ENCODE measurements around the gene VDAC2. TPM values are rescaled to one million over a fixed set of nuclear protein-coding genes. Genes with fewer than 3 reads are reported as not detected.

The VDAC2 gene
- total RNA-seq, 1 donor from 2014 or later = 236 TPM

GRCh38 chr10:75223507-75223906, 12.9 kb downstream of the VDAC2 start:
- Histone ChIP-seq H3K4me3 (ENCODE audit: low read length in 3 of 3) (no peak overlapping the region), H3K9me3 (ENCODE audit: control insufficient read depth in 3 of 3, low read length in 3 of 3) (no peaks in the 10 kb centered on the region), H3K4me1 (ENCODE audit: control insufficient read depth in 3 of 3, insufficient read depth in 3 of 3, low read length in 3 of 3) (peaks cover 52 to 56% (median 53%) of the 10 kb centered on the region in 3 donors), H3K9ac (ENCODE audit: low read depth in 1 of 3, low read length in 3 of 3) (peak overlapping the region in 2 of 3 donors; percentile 2 to 45), H3K27ac (ENCODE audit: low read depth, low read length) (no peak overlapping the region), H3K36me3 (ENCODE audit: control insufficient read depth in 3 of 3, insufficient read depth in 3 of 3, low read length in 3 of 3) (peaks cover 34 to 61% (median 42%) of the 10 kb centered on the region in 3 donors), H3K27me3 (ENCODE audit: control insufficient read depth in 3 of 3, insufficient read depth in 3 of 3, low read length in 3 of 3) (no peaks in the 10 kb centered on the region)

GRCh38 chr10:75226095-75226494, 15.5 kb downstream of the VDAC2 start:
- Histone ChIP-seq H3K4me1 (ENCODE audit: control insufficient read depth in 3 of 3, insufficient read depth in 3 of 3, low read length in 3 of 3) (peaks cover 55 to 62% (median 57%) of the 10 kb centered on the region in 3 donors), H3K27ac (ENCODE audit: low read depth, low read length) (peak overlapping the region; percentile 65), H3K9ac (ENCODE audit: low read depth in 1 of 3, low read length in 3 of 3) (peak overlapping the region in 1 of 3 donors; percentile 2), H3K9me3 (ENCODE audit: control insufficient read depth in 3 of 3, low read length in 3 of 3) (no peaks in the 10 kb centered on the region), H3K4me3 (ENCODE audit: low read length in 3 of 3) (no peak overlapping the region), H3K36me3 (ENCODE audit: control insufficient read depth in 3 of 3, insufficient read depth in 3 of 3, low read length in 3 of 3) (peaks cover 17 to 53% (median 34%) of the 10 kb centered on the region in 3 donors), H3K27me3 (ENCODE audit: control insufficient read depth in 3 of 3, insufficient read depth in 3 of 3, low read length in 3 of 3) (no peaks in the 10 kb centered on the region)

GRCh38 chr10:75226656-75227055, 16.1 kb downstream of the VDAC2 start:
- H3K9me3 ChIP-seq (ENCODE audit: control insufficient read depth in 3 of 3, low read length in 3 of 3) = no peaks in the 10 kb centered on the region
- H3K27me3 ChIP-seq (ENCODE audit: control insufficient read depth in 3 of 3, insufficient read depth in 3 of 3, low read length in 3 of 3) = no peaks in the 10 kb centered on the region
- H3K9ac ChIP-seq (ENCODE audit: low read depth in 1 of 3, low read length in 3 of 3) = peak overlapping the region; percentile 26 to 42 (median 40)
- H3K36me3 ChIP-seq (ENCODE audit: control insufficient read depth in 3 of 3, insufficient read depth in 3 of 3, low read length in 3 of 3) = peaks cover 23 to 53% (median 35%) of the 10 kb centered on the region in 3 donors
- H3K27ac ChIP-seq (ENCODE audit: low read depth, low read length) = peak overlapping the region; percentile 65
- no peak overlapping the region for H3K4me3 ChIP-seq (ENCODE audit: low read length in 3 of 3)
- peaks cover 55 to 62% (median 57%) of the 10 kb centered on the region in 3 donors for H3K4me1 ChIP-seq (ENCODE audit: control insufficient read depth in 3 of 3, insufficient read depth in 3 of 3, low read length in 3 of 3)

GRCh38 chr10:75228278-75228677, 17.7 kb downstream of the VDAC2 start:
- Histone ChIP-seq H3K9me3 (ENCODE audit: control insufficient read depth in 3 of 3, low read length in 3 of 3) (no peaks in the 10 kb centered on the region), H3K27ac (ENCODE audit: low read depth, low read length) (peak overlapping the region; percentile 5), H3K4me3 (ENCODE audit: low read length in 3 of 3) (no peak overlapping the region), H3K27me3 (ENCODE audit: control insufficient read depth in 3 of 3, insufficient read depth in 3 of 3, low read length in 3 of 3) (no peaks in the 10 kb centered on the region), H3K9ac (ENCODE audit: low read depth in 1 of 3, low read length in 3 of 3) (no peak overlapping the region), H3K36me3 (ENCODE audit: control insufficient read depth in 3 of 3, insufficient read depth in 3 of 3, low read length in 3 of 3) (peaks cover 26 to 46% (median 28%) of the 10 kb centered on the region in 3 donors), H3K4me1 (ENCODE audit: control insufficient read depth in 3 of 3, insufficient read depth in 3 of 3, low read length in 3 of 3) (peaks cover 53 to 60% (median 54%) of the 10 kb centered on the region in 3 donors)

- H3K27me3 ChIP-seq (ENCODE audit: control insufficient read depth in 3 of 3, insufficient read depth in 3 of 3, low read length in 3 of 3) = no peaks in the 10 kb centered on the region
- H3K27ac ChIP-seq (ENCODE audit: low read depth, low read length) = peak overlapping the region; percentile 5
- no peaks in the 10 kb centered on the region for H3K9me3 ChIP-seq (ENCODE audit: control insufficient read depth in 3 of 3, low read length in 3 of 3)
- H3K4me3 ChIP-seq (ENCODE audit: low read length in 3 of 3) = no peak overlapping the region
- H3K36me3 ChIP-seq (ENCODE audit: control insufficient read depth in 3 of 3, insufficient read depth in 3 of 3, low read length in 3 of 3) = peaks cover 21 to 41% (median 23%) of the 10 kb centered on the region in 3 donors
- H3K9ac ChIP-seq (ENCODE audit: low read depth in 1 of 3, low read length in 3 of 3) = peak overlapping the region in 1 of 3 donors; percentile 20
- peaks cover 50 to 54% (median 52%) of the 10 kb centered on the region in 3 donors for H3K4me1 ChIP-seq (ENCODE audit: control insufficient read depth in 3 of 3, insufficient read depth in 3 of 3, low read length in 3 of 3)
These were observed 18.2 kb downstream of the VDAC2 start for GRCh38 chr10:75228834-75229233.

- H3K27me3 ChIP-seq (ENCODE audit: control insufficient read depth in 3 of 3, insufficient read depth in 3 of 3, low read length in 3 of 3) = no peaks in the 10 kb centered on the region
- peaks cover 17 to 33% (median 19%) of the 10 kb centered on the region in 3 donors for H3K36me3 ChIP-seq (ENCODE audit: control insufficient read depth in 3 of 3, insufficient read depth in 3 of 3, low read length in 3 of 3)
- H3K4me1 ChIP-seq (ENCODE audit: control insufficient read depth in 3 of 3, insufficient read depth in 3 of 3, low read length in 3 of 3) = peaks cover 47 to 50% (median 50%) of the 10 kb centered on the region in 3 donors
- no peak overlapping the region for H3K9ac ChIP-seq (ENCODE audit: low read depth in 1 of 3, low read length in 3 of 3)
- H3K27ac ChIP-seq (ENCODE audit: low read depth, low read length) = no peak overlapping the region
- H3K9me3 ChIP-seq (ENCODE audit: control insufficient read depth in 3 of 3, low read length in 3 of 3) = no peaks in the 10 kb centered on the region
- no peak overlapping the region for H3K4me3 ChIP-seq (ENCODE audit: low read length in 3 of 3)
These were observed 19.4 kb downstream of the VDAC2 start for GRCh38 chr10:75229971-75230370.

- peaks cover 17 to 31% (median 19%) of the 10 kb centered on the region in 3 donors for H3K36me3 ChIP-seq (ENCODE audit: control insufficient read depth in 3 of 3, insufficient read depth in 3 of 3, low read length in 3 of 3)
- no peaks in the 10 kb centered on the region for H3K27me3 ChIP-seq (ENCODE audit: control insufficient read depth in 3 of 3, insufficient read depth in 3 of 3, low read length in 3 of 3)
- no peaks in the 10 kb centered on the region for H3K9me3 ChIP-seq (ENCODE audit: control insufficient read depth in 3 of 3, low read length in 3 of 3)
- H3K4me3 ChIP-seq (ENCODE audit: low read length in 3 of 3) = no peak overlapping the region
- no peak overlapping the region for H3K27ac ChIP-seq (ENCODE audit: low read depth, low read length)
- no peak overlapping the region for H3K9ac ChIP-seq (ENCODE audit: low read depth in 1 of 3, low read length in 3 of 3)
- H3K4me1 ChIP-seq (ENCODE audit: control insufficient read depth in 3 of 3, insufficient read depth in 3 of 3, low read length in 3 of 3) = peaks cover 45 to 49% (median 49%) of the 10 kb centered on the region in 3 donors
These were observed 20.0 kb downstream of the VDAC2 start for GRCh38 chr10:75230600-75231038.

- Histone ChIP-seq H3K9me3 (ENCODE audit: control insufficient read depth in 3 of 3, low read length in 3 of 3) (no peaks in the 10 kb centered on the region), H3K27me3 (ENCODE audit: control insufficient read depth in 3 of 3, insufficient read depth in 3 of 3, low read length in 3 of 3) (no peaks in the 10 kb centered on the region), H3K27ac (ENCODE audit: low read depth, low read length) (no peak overlapping the region), H3K4me1 (ENCODE audit: control insufficient read depth in 3 of 3, insufficient read depth in 3 of 3, low read length in 3 of 3) (peaks cover 36 to 41% (median 38%) of the 10 kb centered on the region in 3 donors), H3K9ac (ENCODE audit: low read depth in 1 of 3, low read length in 3 of 3) (no peak overlapping the region), H3K36me3 (ENCODE audit: control insufficient read depth in 3 of 3, insufficient read depth in 3 of 3, low read length in 3 of 3) (peaks cover 17 to 27% (median 19%) of the 10 kb centered on the region in 3 donors), H3K4me3 (ENCODE audit: low read length in 3 of 3) (no peak overlapping the region)
These were observed 21.3 kb downstream of the VDAC2 start for GRCh38 chr10:75231672-75232581.

- Histone ChIP-seq H3K4me1 (ENCODE audit: control insufficient read depth in 3 of 3, insufficient read depth in 3 of 3, low read length in 3 of 3) (peaks cover 25 to 31% (median 28%) of the 10 kb centered on the region in 3 donors), H3K4me3 (ENCODE audit: low read length in 3 of 3) (peak overlapping the region in 1 of 3 donors; percentile 4), H3K36me3 (ENCODE audit: control insufficient read depth in 3 of 3, insufficient read depth in 3 of 3, low read length in 3 of 3) (peaks cover 16 to 21% (median 19%) of the 10 kb centered on the region in 3 donors), H3K27me3 (ENCODE audit: control insufficient read depth in 3 of 3, insufficient read depth in 3 of 3, low read length in 3 of 3) (no peaks in the 10 kb centered on the region), H3K27ac (ENCODE audit: low read depth, low read length) (peak overlapping the region; percentile 66), H3K9ac (ENCODE audit: low read depth in 1 of 3, low read length in 3 of 3) (peak overlapping the region in 1 of 3 donors; percentile 54), H3K9me3 (ENCODE audit: control insufficient read depth in 3 of 3, low read length in 3 of 3) (no peaks in the 10 kb centered on the region)
These were observed 22.9 kb downstream of the VDAC2 start for GRCh38 chr10:75233444-75234016.
